ENCODE measurements around the gene BTBD3. TPM values are rescaled to one million over a fixed set of nuclear protein-coding genes. Genes with fewer than 3 reads are reported as not detected.

Gene BTBD3
- total RNA-seq: 18.8 and 27.5 TPM in 2 replicates

DNA sequence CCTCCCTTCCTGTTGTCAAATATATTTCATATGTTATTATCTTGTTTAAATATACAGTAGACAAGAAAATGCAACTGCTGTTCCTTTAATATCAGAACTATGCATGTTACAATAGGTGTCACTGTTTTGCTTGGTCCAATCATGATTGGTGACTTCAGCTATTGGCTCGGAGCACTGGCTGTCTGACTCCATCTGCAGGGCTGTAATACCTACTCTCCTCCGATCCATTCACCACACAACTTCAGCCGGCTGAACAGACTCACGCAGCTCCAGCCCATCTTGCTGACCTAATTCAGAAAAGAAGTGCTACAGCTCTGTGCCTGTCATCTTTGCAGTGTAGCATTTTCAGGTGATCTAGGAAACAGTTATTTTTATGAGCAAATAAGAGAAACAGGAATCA is at the start of gene BTBD3:
Gene BTBD3, plus strand, starts transcription at position 231 of the 400 bp plus-strand sequence. CDS start 383 bp downstream, outside the sequence.

